ENCODE data around the gene MSMB.
"Not testable (repeated sequence)": the region's sequence is repeated elsewhere in the genome, so short reads cannot be mapped to it uniquely, and the experiment has no call there.

The MSMB gene

DNA sequence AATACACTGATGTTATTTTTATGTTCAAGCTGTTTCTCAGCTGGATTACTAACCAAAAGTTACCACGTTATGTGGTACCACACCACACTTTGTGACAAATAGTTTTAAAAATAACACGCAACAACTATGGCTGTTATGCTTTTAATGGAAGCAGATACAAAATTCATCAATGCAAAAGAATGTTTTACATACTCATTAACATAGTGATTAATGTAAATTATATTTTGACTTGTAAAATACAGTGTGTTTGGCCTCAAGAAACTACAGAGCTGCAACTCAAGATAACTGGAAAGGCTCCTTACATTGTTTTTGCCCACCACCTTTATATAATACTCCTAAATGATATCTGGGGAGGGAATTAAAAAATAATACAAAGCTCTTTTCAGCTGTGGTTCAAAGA lies 41.1 kb downstream of the MSMB start:
- no peak for DNase-seq

DNA sequence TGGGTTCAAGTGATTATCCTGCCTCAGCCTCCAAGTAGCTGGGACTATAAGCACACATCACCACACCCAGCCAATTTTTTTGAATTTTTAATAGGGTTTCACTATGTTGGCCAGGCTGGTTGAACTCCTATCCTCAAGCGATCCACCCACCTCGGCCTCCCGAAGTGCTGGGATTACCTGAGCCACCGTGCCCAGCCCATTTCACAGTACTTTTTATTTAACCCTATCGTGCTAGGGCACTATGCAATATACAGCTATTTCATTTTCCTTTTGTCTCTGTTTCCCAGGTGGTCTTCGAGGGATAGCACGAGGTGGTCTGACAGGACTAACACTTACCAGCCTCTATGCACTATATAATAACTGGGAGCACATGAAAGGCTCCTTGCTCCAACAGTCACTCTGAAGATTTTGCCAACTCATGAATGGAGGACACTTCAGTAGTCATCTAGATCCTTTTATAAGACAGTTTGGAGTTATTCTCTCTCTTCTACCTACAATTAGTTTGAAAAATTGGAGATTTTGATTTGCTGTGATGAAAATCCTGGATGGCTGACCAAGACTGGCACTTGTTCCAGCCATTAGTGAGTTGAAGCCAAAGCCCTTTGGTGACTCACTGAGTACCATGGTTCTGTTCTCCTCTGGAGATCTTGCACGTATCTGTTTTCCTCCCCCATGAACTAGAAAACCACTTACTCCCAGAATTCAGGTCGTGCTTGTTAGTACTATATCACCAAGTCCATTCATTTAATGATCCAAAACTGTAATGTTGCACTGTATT lies 43.0 kb downstream of the MSMB start:
- DNase-seq, result no peak

DNA sequence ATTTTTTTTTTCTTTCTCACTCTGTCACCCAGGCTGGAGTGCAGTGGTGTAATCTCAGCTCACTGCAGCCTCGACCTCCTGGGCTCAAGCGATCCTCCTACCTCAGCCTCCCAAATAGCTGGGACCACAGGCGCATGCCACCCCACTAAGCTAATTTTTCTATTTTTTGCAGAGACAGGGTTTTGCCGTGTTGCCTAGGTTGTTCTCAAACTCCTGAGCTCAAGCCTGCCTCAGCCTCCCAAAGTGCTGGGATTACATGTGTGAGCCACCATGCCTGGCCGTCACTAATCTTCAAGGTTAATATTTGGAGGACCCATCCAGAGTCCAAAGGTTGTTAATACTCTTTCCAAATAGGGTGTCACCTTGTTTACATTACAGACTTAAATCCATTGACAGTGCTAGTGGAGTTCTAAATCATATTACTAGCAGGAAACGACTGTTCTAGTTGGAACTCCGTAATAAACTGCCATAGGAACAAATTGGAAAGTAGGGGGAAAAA lies 43.8 kb downstream of the MSMB start:
- not testable (repeated sequence) for DNase-seq

DNA sequence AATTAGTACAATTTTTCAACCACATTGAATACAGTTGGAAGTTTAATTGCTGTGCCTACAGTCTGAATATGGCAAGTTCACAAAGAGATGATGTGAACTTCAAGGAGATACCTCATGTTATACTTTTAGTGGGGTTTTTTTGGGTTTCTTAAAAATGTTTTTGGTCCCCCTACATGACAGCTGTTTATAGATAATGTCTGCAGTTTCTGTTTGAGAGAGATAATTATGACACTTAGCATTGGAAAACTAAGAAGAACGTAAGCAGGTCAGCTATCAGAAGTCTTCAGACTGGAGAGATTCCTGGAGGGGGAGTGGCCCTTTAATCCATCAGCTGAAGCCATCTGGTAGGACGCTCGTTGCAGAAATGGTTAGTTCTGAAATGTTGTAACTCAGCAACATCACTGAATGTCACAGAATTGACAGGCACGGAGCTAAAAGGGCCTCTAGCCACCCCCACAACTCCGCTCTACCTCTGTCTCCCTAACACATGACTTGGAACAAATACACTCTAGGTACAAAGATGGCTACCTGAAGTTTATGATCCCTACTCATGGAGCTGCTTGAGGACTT lies 44.8 kb downstream of the MSMB start:
- no peak for DNase-seq

DNA sequence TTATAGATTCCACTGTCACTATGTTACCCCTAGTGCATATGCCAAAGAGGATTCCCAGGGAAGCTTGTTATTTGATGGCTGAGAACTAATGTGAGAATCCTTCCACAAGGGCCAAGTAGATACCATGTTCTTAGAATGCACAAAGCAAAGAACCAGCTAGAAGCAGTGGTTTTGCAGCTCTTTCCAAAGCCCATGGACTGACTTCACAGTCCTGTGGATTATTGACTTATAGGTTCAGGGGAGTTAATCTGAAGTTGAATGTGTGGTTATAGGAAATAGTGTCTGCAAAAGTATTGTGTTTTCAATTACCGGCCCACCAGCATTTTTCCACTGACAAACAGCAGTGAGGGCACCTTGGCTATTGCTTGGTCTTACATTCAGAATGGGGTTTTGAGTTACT lies 45.5 kb downstream of the MSMB start:
- DNase-seq, result no peak

DNA sequence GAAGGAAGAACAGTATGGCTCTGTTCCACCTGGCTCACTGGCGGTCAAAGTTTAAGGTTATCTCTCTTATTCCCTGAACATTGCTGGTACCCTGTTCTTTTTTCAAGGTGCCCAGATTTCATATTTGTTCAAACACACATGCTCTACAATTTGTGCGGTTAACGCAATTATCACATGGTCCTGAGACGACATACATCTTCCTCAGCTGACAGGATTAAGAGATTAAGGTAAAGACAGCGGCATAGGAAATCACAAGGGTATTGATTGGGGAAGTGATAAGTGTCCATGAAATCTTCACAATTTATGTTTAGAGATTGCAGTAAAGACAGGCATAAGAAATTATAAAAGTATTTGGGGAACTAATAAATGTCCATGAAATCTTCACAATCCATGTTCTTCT lies 46.1 kb downstream of the MSMB start:
- not testable (repeated sequence) for DNase-seq

DNA sequence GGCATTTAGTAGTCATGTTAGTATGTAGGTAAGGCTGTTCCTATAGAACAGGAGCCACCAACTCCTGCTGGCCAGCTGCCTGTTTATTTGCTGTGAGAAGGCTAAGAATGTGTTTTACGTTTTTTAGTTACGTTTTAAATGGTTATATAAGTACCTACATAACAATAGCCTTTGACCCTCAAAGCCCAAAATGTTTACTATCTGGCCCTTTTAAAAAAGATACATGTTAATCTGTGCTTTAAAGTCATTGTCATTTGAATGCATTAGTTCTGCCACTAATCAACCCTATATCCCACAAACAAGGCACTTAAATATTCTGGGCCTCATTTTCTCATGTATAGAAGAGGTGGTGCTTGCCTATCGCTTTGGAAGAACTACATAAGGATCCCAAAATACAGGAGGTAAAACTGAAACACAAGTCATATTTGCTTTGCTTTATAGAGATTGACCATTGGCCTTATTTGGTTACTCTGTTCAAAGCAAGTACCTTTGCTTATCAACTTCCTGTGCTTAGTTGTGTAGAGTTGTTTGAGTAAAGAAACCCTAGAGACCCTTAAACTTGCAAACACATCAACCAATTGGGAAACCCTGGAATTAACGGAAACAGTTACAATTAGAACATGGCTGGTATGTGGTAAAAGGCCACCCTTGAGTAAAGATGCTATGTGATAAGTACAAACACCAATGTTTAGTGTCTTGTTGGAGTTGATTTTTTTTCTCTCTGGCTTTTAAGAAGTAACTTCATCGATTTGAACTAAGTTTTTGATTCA lies 47.9 kb downstream of the MSMB start:
- no peak for DNase-seq

DNA sequence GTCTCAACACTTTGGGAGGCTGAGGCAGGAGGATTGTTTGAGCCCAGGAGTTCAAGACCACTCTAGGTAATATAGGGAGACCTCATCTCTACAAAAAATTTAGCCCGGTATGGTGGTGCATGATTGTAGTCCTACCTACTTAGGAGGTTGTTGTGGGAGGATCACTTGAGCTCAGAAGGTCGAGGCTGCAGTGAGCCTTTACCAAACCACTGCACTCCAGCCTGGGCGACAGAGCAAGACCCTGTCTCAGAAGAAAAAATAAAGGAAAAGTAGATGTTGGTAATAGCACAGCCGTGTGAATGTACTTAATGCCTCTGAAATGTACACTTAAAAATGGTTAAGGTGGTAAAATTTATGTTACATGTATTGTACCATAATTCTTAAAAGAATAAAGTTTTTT lies 48.5 kb downstream of the MSMB start:
- DNase-seq, result no peak

DNA sequence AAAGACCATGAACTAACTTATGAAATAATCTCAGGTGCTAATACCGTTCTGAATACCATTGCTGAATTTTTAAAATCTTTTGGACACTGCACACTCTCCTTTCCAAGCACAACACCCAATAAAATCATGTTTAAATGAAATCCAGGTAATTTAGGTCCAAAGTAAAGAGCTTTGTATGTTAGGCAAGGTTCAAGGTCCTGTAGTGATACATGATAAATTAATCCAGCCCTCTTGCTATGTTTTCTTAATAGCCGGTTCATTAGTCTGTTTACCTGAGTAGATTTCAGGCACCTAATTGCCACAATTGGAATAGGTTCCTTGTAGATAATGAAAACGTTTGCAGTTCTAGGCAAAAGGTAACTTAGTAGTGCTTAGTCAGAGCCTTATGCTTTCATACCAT lies 60.5 kb downstream of the MSMB start:
- not testable (repeated sequence) for DNase-seq

DNA sequence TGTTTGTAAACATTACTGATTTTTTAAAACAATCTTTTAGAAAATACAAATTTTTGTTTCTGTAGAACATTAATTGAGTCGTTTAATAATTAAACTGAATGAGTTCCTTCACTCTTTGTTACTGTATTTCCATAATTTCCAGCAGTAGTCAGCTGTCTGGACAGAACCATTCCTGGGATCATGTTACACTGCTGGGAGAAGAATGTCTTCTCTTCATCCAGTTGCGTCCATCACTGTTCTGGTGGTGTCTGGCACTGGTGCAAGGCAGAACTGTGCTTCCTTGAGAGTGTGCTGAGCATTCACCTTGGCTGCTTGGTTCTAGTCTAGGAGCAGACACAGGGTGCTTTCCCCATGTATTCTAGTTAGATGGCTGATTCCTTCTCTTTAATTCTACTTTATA lies 61.6 kb downstream of the MSMB start:
- not testable (repeated sequence) for DNase-seq

DNA sequence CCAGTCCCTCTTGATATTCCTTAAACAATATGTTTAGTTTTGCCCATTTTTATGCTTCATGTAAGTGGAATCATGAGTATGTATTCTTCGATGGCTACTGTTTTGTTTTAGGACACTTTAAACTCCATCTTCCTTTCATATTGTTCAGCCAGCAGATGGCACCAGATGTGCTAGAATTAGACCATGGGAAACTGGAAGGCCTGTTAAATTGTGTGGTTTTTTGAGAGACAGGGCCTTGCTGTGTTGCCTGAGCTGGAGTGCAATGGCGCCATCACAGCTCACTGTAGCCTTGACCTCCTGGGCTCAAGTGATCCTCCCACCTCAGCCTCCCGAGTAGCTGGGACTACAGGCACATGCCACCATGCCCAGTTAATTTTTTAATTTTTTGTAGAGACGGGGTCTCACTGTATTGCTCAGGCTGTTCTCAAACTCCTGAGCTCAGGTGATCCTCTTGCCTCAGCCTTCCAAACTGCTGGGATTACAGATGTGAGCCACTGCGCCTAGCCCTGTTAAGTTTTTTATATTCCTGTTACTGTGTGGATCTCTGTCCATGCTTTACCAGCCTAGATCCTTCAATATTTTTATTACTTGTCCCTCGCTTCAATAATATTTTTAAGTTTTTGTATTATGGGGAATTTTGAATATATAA lies 62.4 kb downstream of the MSMB start:
- not testable (repeated sequence) for DNase-seq
